CD14-positive monocyte (primary cell): ENCODE data around the gene AIFM3. TPM values are rescaled to one million over a fixed set of nuclear protein-coding genes. Genes with fewer than 3 reads are reported as not detected.

Experiments used
- DNase-seq, 3 donors: peaks; one replicate each; pipeline ENCODE4 v3.0.0-alpha.2; 2011 to 2022
- H2AFZ ChIP-seq: 2 replicates; pipeline ENCODE4 v1.6.0; 2012; ENCODE audit warnings: mild to moderate bottlenecking, low read depth, low read length, inconsistent platforms; ENCODE audit not compliant: insufficient read depth, poor library complexity, severe bottlenecking
- H3K27ac ChIP-seq, 2 donors: 1 replicate in 1 of 2; 2 replicates in 1 of 2; pipeline ENCODE4 v1.5.1; 2012 to 2013; ENCODE audit warnings: low read length in 2 of 2, control low read depth in 1 of 2, inconsistent platforms in 1 of 2, low read depth in 1 of 2, mild to moderate bottlenecking in 1 of 2
- H3K27me3 ChIP-seq, 2 donors: one replicate each; pipeline versions ENCODE4 v1.6.0 to v1.6.1; 2011 to 2013; ENCODE audit warnings: low read length in 2 of 2; ENCODE audit not compliant: control insufficient read depth in 2 of 2, insufficient read depth in 2 of 2
- H3K36me3 ChIP-seq, 2 donors: replicated peaks in 1 of 2; 1 replicate in 1 of 2; 2 replicates in 1 of 2; pipeline versions ENCODE4 v1.5.1 to v1.6.1; 2012 to 2013; ENCODE audit warnings: low read length in 2 of 2, control low read depth in 1 of 2, inconsistent platforms in 1 of 2, mild to moderate bottlenecking in 1 of 2; ENCODE audit not compliant: insufficient read depth in 2 of 2, control insufficient read depth in 1 of 2
- H3K4me1 ChIP-seq, 2 donors: 1 replicate in 1 of 2; 2 replicates in 1 of 2; pipeline versions ENCODE4 v1.5.1 to v1.6.1; 2012 to 2013; ENCODE audit warnings: low read length in 2 of 2, control low read depth in 1 of 2, inconsistent platforms in 1 of 2, mild to moderate bottlenecking in 1 of 2, moderate library complexity in 1 of 2; ENCODE audit not compliant: insufficient read depth in 2 of 2, control insufficient read depth in 1 of 2
- H3K4me2 ChIP-seq: replicated peaks from 2 replicates; pipeline ENCODE3; 2012; ENCODE audit warnings: low read length, moderate library complexity, mild to moderate bottlenecking; ENCODE audit not compliant: poor library complexity, severe bottlenecking; ENCODE audit errors: extremely low read depth
- H3K4me3 ChIP-seq, 3 experiments: fragments of 200-600 bp in 1 of 3; sonication (generic) in 1 of 3; replicated peaks in 1 of 3; 1 replicate in 2 of 3; 2 replicates in 1 of 3; pipeline ENCODE4 v1.5.1; 2011 to 2013; ENCODE audit warnings: low read length in 3 of 3, mild to moderate bottlenecking in 3 of 3, control low read depth in 2 of 3, low read depth in 2 of 3, inconsistent platforms in 1 of 3, moderate library complexity in 1 of 3
- H3K79me2 ChIP-seq: 2 replicates; pipeline ENCODE4 v1.6.0; 2012; ENCODE audit warnings: mild to moderate bottlenecking, control low read depth, inconsistent platforms, low read length, moderate library complexity; ENCODE audit not compliant: insufficient read depth
- H3K9ac ChIP-seq: 2 replicates; pipeline ENCODE4 v1.6.0; 2017; ENCODE audit warnings: low read length, mild to moderate bottlenecking; ENCODE audit not compliant: insufficient read depth, poor library complexity, severe bottlenecking
- H3K9me3 ChIP-seq, 2 donors: replicated peaks in 1 of 2; 1 replicate in 1 of 2; 2 replicates in 1 of 2; pipeline versions ENCODE4 v1.5.1 to v1.6.1; 2012 to 2013; ENCODE audit warnings: low read length in 2 of 2, control low read depth in 1 of 2; ENCODE audit not compliant: control insufficient read depth in 1 of 2, insufficient read depth in 1 of 2
- H4K20me1 ChIP-seq: 2 replicates; pipeline ENCODE4 v1.6.0; 2012; ENCODE audit warnings: mild to moderate bottlenecking, low read length, control low read depth, moderate library complexity; ENCODE audit not compliant: insufficient read depth
- H3K27ac Mint-ChIP-seq, 7 donors: one replicate each; pipeline ENCODE4 v1.8.0; 2020; ENCODE audit warnings: mild to moderate bottlenecking in 7 of 7, mixed read lengths in 7 of 7, moderate library complexity in 6 of 7, inconsistent platforms in 2 of 7
- H3K27me3 Mint-ChIP-seq, 3 donors: one replicate each; pipeline ENCODE4 v1.8.0; 2021 to 2022; ENCODE audit warnings: low read depth in 3 of 3, mild to moderate bottlenecking in 3 of 3, mixed read lengths in 3 of 3, moderate library complexity in 3 of 3, inconsistent platforms in 1 of 3
- H3K36me3 Mint-ChIP-seq, 2 donors: one replicate each; pipeline ENCODE4 v1.8.0; 2020; ENCODE audit warnings: mixed read lengths in 2 of 2, inconsistent platforms in 1 of 2, mild to moderate bottlenecking in 1 of 2
- H3K4me1 Mint-ChIP-seq: one replicate; pipeline ENCODE4 v1.8.0; 2020; ENCODE audit warnings: mild to moderate bottlenecking, mixed read lengths
- H3K4me3 Mint-ChIP-seq, 2 donors: one replicate each; pipeline ENCODE4 v1.8.0; 2020; ENCODE audit warnings: mild to moderate bottlenecking in 2 of 2, mixed read lengths in 2 of 2, moderate library complexity in 1 of 2
- H3K9me3 Mint-ChIP-seq, 7 donors: one replicate each; pipeline ENCODE4 v1.8.0; 2020 to 2022; ENCODE audit warnings: mixed read lengths in 7 of 7, mild to moderate bottlenecking in 6 of 7, moderate library complexity in 6 of 7, inconsistent platforms in 2 of 7
- CTCF ChIP-seq: fragments of 200-600 bp; IDR thresholded peaks from one replicate; pipeline ENCODE4 v1.8.0; 2022; ENCODE audit warnings: antibody characterized with exemption, mild to moderate bottlenecking
- WGBS: methylation state at CpG from one replicate; pipeline ENCODE4 v1.1.5; 2013; ENCODE audit warnings: missing lambda C conversion rate; ENCODE audit not compliant: insufficient coverage; 5-methylcytosine and 5-hydroxymethylcytosine counted together
- intact Hi-C, 2 donors: fragments of 100-400 bp; cut with micrococcal nuclease; formaldehyde crosslinking; loops; one replicate each; pipeline versions ENCODE4 v1.15.0 to v1.15.1; 2023
- polyA plus RNA-seq, 3 donors: library from polyadenylated mRNA; depleted of rRNA in 1 of 3; unstranded in 2 of 3; stranded (reverse) in 1 of 3; fragments of 300-500 nt in 2 of 3; fragments of >200 nt in 1 of 3; fragmentation: Illumina TruSeq in 2 of 3; gene quantifications; 1 replicate in 2 of 3; 2 replicates in 1 of 3; pipeline ENCODE4 v1.2.3, GENCODE V29; 2012 to 2021

The AIFM3 gene
- polyA plus RNA-seq, 3 donors, result 2.1 to 40.9 (median 2.3) TPM

DNA sequence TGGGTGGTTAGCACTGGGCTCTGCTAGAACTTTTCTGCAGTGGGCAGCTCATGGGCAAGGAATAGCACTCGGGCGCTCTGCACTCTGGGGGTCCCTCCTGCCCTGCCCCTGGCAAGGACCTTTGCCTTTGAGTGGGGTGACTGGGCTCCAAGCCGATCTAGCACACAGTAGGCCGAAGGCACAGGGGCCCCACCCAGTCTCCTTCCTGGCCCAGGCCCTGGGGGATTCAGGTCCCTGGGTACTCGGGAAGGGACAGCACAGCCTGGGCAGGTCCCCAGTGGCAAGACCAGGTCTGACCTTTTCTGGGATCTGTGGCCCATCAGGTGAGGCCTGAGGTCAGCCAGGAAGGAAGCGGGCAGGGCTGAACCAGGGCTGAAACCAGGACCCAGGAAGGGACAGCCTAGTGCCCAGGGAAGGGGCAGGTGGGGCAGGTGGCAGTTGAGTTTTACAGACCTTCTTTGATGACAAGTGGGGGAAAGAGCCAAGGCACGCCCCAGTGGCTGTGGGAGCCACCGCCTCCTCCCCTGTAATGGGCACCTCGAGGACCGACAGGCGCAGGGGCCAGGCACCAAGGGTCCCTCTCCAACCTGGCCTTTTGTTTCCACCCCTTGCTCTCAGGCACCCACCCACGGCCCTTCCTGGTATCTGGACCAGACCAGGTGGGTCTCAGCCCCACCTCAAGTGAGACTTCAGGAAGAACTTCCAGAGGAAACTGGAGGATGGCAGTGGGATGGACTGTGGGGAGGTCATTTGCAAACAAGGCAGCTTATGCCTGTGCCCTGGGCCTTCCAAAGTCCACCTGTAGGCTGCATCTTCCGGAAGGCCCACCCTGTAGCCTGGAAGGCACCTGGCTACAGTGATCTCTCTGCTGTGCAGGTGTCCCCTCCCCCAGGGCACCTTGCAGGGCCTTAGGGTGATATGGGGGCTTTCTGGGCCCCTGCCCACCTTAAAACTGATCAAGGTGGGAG is 883 bp upstream of the AIFM3 start:
- H3K9me3 Mint-ChIP-seq, result peaks cover 0 to 9% (median 0%) of the 10 kb centered on the region in 7 donors
- WGBS, result 77% methylated on average over 7 of the region's 13 CpGs
- no peak overlapping the region for H3K27ac ChIP-seq
- TF ChIP-seq CTCF, result no peak
- H3K27ac Mint-ChIP-seq, result no peak overlapping the region
- H3K79me2 ChIP-seq, result no peaks in the 10 kb centered on the region
- H2AFZ ChIP-seq, result no peak overlapping the region
- peaks cover 11 to 12% of the 10 kb centered on the region in 2 donors for H3K36me3 Mint-ChIP-seq
- H3K4me3 Mint-ChIP-seq, result peak overlapping the region; percentile 71 to 80
- intact Hi-C loops, result loop anchor here in 1 of 2 donors (10.0 kb wide), 1 partner anchor 59 kb away; no protein-coding TSS in a partner anchor
- H3K27me3 Mint-ChIP-seq, result peaks cover 18 to 29% (median 26%) of the 10 kb centered on the region in 3 donors
- H3K4me3 ChIP-seq, result peak overlapping the region in 1 of 3 experiments; percentile 69
- peaks cover 57 to 68% of the 10 kb centered on the region in 2 donors for H3K4me1 ChIP-seq
- peaks cover 3 to 16% of the 10 kb centered on the region in 2 donors for H3K27me3 ChIP-seq
- H3K36me3 ChIP-seq, result no peaks in the 10 kb centered on the region
- DNase-seq, result no peak
- peak overlapping the region; percentile 43 for H3K9ac ChIP-seq
- no peaks in the 10 kb centered on the region for H4K20me1 ChIP-seq
- H3K4me1 Mint-ChIP-seq, result peaks cover 61% of the 10 kb centered on the region
- no peak overlapping the region for H3K4me2 ChIP-seq
- H3K9me3 ChIP-seq, result no peaks in the 10 kb centered on the region

DNA sequence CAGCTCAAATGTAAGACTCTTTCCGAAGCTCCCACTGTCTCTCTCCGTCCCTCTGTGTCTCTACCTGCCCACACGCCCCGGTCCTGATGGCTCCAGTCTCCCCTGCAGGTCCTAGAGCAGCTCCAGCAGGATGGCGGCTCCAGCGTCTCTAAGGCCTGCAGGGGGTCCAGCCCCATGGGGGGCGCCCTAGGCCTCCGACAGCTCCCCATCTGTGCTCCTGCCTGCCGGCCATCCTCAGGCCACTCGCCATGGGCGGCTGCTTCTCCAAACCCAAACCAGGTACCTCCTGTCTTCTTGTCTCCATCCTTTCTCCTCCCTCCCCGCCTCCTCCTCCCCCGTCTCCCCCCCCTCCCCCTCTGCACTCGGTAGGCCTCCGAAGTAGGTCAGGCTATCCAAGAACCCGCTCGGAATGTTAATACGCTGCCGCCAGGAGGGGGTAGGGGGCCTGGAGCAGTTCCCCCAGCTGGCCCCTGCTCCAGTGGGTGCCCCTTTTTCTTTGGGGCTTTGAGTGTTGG is 699 bp downstream of the AIFM3 start:
- no peaks in the 10 kb centered on the region for H4K20me1 ChIP-seq
- Mint-ChIP-seq H3K4me3 (peak overlapping the region; percentile 56 to 76), H3K36me3 (peaks cover 11 to 12% of the 10 kb centered on the region in 2 donors), H3K9me3 (peaks cover 0 to 9% (median 0%) of the 10 kb centered on the region in 7 donors), H3K27me3 (peaks cover 18 to 29% (median 26%) of the 10 kb centered on the region in 3 donors), H3K4me1 (peaks cover 68% of the 10 kb centered on the region), H3K27ac (peak overlapping the region in 5 of 7 donors; percentile 80 to 91 (median 83))
- intact Hi-C loops, result loop anchor here in 1 of 2 donors (10.0 kb wide), 1 partner anchor 57 kb away; no protein-coding TSS in a partner anchor
- H3K9ac ChIP-seq, result peak overlapping the region; percentile 15
- TF ChIP-seq CTCF, result no peak
- no peaks in the 10 kb centered on the region for H3K79me2 ChIP-seq
- peaks cover 3 to 16% of the 10 kb centered on the region in 2 donors for H3K27me3 ChIP-seq
- H3K36me3 ChIP-seq, result no peaks in the 10 kb centered on the region
- peaks cover 64 to 70% of the 10 kb centered on the region in 2 donors for H3K4me1 ChIP-seq
- no peaks in the 10 kb centered on the region for H3K9me3 ChIP-seq
- peak overlapping the region; percentile 56 to 87 for H3K27ac ChIP-seq
- H3K4me2 ChIP-seq, result peak overlapping the region; percentile 82
- H3K4me3 ChIP-seq, result peak overlapping the region in 1 of 3 experiments; percentile 68
- peak overlapping the region; percentile 26 for H2AFZ ChIP-seq
- no peak for DNase-seq
- 88% methylated on average over 14 of the region's 19 CpGs for WGBS
